ENCODE measurements around the gene ZNF865.
A peak's percentile ranks its signal among the peaks of the same experiment; 100 is the strongest.
"Not testable (repeated sequence)": the region's sequence is repeated elsewhere in the genome, so short reads cannot be mapped to it uniquely, and the experiment has no call there.

ZNF865 gene

DNA sequence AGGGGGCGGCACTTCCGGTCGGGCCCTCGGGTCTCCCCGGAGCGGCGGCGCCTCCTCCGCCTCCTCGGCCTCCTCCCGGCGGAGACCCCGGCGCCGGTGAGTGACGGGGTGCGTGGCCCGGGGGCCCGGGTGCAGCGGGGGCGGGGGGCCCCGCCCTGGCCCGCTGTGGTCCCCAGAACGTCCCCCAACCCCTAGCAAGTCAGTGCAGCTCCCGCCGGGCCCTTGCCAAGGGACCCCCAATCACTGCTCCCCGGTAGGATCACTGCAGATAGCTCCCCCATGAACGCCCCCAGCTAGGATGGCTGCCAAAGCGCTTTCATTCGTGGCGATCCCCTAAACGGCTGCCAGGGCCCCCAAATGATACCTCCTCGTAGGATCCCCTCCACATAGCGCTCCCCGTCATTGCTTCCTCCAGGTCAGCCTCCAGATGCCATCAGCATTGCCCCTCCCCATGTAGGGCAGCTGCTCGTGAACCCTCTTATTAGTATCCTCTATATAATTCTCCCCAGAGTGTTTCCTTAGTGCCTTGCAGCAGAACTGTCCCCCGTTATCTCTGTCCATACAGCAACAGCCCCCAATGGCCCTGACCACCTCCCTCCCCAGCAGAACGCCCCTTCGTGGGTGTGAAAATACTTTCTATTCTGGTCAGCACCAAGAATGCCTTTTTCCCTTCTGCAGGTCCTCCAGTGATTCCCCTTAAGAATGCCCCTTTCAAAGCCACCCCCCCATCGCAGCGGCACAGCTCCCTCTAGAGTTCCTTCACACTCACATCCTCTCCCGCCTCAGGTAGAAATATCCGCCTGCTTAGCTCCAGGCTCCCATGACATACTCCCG, at the start of gene ZNF865:
TSS of gene ZNF865 (plus strand) at position 11 of the 834 bp plus-strand sequence. CDS start 7,972 bp downstream, outside the sequence.
- DNase-seq (ENCODE audit: low spot score) = peak; percentile 66

DNA sequence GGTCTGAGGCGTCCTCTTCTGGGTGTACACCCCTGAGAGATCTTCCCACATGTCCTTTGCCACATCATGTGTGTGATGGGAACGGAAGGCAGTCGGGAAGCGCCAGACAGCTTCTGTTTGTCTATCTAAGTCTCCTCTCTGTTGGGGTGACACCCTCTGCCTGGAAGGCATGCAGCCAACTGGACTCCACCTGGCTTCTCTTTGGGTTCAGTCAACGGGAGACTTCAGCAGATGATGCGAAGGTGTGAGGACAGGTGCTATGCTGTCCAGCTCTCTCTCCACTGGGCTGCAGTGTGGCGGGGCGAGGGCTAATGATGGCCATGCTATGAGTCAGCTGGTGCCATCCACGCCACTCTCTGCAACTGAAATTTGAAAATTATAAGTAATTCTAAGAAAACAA, 45.8 kb upstream of the ZNF865 start:
- DNase-seq (ENCODE audit: low spot score) = no peak

- no peak for DNase-seq (ENCODE audit: low spot score)
These were observed 42.2 kb upstream of the ZNF865 start for GRCh38 chr19:55563261-55563690.

DNA sequence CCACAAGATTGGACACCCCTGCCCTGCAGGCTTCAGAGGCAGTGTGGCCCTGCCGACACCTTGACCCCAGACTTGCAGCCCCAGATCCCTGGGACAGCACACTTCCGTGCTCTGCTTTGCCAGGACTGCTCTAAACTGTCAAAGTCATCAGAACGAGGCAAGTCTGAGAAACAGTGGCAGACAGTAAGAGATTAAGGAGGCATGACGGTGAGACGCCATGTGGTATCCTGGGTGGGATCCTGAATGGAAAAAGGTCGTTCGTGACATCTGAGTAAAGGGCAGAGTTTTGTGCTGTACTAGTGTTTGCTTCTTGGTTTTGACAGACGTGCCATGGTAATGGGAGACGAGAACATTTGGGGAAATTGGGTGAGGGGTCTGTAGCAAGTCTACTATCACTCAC, 38.6 kb upstream of the ZNF865 start:
- no peak for DNase-seq (ENCODE audit: low spot score)

DNA sequence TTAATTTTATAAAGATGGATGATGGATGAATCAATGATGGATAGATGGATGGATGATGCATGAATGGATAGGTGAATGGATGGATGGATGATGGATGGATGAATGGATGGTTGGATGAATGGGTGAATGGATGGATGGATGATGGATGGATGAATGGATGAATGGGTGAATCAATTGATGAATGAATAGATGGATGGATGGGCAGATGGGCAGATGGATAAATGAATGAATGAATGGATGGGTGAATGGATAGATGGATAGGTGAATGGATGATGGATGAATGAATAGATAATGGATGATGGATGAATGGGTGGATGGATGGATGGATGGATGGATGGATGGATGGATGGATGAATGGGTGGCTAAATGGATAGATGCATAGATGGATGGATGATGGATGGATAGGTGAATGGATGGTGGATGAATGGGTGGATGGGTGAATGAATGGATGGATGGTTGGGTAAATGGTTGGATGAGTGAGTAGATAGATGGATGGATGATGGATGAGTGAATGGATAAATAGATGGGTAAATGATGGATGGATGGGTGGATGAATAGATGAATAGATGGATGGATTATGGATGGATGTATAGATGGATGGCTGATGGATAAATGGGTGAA, 37.6 kb upstream of the ZNF865 start:
- no peak for DNase-seq (ENCODE audit: low spot score)

- DNase-seq (ENCODE audit: low spot score) = not testable (repeated sequence)
These were observed 36.0 kb upstream of the ZNF865 start for GRCh38 chr19:55569477-55569876.

DNA sequence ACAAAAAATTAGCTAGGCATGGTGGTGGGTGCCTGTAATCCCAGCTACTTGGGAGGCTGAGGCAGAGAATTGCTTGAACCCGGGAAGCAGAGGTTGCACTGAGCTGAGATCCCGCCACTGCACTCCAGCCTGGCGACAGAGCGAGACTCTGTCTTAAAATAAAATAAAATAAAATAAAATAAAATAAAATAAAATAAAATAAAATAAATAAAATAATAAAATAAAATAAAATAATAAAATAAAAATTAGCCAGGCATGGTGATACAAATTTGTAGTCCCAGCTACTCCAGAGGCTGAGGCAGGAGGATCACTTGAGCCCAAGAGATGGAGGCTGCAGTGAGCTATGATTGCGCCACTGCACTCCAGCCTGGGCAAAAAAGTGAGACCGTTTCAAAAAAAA, 31.5 kb upstream of the ZNF865 start:
- DNase-seq (ENCODE audit: low spot score) = not testable (repeated sequence)

- no peak for DNase-seq (ENCODE audit: low spot score)
These were observed 28.7 kb upstream of the ZNF865 start for GRCh38 chr19:55576746-55577145.

- DNase-seq (ENCODE audit: low spot score) = no peak
These were observed 27.3 kb upstream of the ZNF865 start for GRCh38 chr19:55578031-55578760.

DNA sequence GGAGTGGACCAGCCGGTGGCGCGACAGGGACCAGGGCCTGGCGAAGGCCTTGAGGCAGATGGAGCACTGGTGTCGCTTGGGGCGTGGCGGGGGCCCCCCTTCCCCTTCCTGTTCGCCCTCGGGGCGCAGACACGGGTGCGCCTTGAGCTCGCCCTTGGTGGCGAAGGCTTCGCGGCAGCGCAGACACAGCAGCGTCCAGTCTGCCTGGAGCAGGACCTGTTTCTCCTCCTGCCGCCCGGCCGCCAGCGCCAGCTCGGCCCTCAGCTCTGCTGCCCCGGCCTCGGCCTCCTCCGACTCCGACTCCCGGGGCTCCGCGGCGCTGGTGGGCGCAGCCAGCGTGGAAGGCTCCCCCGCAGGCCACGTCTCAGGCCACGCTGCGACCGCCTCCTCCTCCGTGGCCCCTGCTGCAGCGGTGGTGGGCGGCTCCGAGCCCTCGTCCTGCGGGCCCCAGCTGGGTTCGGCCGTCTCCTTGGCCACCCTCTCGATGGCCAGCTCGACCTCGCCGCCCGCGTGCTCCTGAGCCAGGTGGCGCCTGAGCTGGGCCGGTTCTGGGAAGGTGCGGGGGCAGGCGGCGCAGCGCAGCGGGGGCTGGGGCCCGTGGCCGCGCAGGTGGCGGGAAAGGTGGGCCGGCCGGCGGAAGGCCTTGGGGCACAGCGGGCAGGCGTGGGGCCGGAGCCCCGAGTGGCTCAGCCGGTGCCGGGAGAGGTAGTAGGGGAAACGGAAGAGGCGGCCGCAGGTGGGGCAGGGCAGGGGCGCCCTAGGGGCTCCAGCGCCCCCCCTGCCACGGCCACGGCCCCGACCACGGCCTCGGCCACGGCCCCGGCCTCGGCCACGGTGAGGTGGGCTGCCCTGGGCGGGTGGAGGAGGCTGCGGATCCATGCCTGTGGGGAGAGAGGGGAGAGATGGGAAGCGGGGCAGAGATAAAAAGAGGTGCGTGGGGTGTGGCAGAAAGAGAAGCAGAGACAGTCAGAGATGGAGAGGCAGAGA, 26.4 kb upstream of the ZNF865 start:
- DNase-seq (ENCODE audit: low spot score) = no peak

GRCh38 chr19:55579766-55580621, 25.5 kb upstream of the ZNF865 start:
- DNase-seq (ENCODE audit: low spot score) = no peak

DNA sequence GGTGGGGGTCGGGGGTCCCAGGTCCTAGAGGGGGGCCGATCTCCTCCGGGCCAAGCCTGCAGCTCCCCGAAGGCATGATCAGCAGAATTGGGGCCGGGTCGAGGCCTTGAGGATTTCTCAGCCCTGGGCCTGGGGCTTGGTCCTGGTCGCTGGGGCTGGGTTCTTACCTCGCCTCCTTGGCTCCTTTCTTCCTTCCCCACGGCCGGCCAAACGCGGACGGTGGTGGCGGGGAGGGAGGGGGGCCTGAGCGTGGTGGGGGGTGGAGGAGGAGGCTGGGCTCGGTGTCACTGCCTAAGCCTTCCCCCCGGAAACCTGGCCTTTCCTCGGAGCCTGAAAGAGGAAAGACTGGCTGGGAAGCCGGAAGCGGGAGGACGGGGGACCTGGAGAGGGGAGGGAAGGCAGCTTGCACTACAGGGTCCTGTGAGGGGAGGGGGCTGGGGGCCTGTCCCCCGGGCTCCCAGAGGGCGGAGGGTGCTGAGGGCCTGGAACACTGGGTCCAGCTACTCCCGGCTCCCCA, 24.8 kb upstream of the ZNF865 start, which contains the start of gene ZNF579:
TSS of gene ZNF579 (minus strand) at position 221 of the 517 bp plus-strand sequence. CDS start 1,209 bp downstream, outside the sequence.
- peak; percentile 88 for DNase-seq (ENCODE audit: low spot score)

GRCh38 chr19:55581145-55581822, 24.2 kb upstream of the ZNF865 start:
- no peak for DNase-seq (ENCODE audit: low spot score)

DNA sequence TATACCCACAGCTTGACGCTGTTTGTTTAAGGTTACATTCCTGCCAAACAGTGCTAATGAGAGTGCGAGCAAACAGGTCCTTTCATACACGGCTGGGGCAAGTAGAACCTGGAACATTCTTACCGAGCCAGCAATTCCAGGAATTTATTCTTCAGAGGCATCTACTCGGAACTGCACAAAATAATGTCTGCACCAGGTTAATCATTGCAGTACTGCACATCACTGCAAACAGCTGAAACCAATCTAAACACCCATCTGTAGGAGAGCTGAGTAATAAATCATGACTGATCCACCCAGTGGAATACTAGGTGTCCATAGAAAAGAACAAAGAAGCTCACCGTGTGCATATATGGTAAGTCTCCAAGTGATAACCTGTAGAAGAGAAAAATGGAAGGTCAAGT, 23.6 kb upstream of the ZNF865 start:
- no peak for DNase-seq (ENCODE audit: low spot score)

DNA sequence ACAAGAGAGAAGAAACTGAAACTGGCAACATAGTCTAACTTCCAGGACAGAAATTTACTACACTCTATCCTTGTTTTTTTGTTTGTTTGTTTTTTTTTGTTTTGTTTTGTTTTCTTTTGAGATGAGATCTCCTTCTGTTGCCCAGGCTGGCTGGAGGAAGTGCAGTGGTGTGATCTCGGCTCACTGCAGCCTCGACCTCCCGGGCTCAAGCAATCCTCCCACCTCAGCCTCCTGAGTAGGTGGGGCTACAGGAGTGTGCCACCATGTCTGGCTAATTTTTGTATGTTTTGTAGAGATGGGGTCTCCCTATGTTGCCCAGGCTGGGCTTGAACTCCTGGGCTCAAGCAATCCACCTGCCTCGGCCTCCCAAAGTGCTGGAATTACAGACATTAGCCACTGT, 23.2 kb upstream of the ZNF865 start:
- not testable (repeated sequence) for DNase-seq (ENCODE audit: low spot score)

DNA sequence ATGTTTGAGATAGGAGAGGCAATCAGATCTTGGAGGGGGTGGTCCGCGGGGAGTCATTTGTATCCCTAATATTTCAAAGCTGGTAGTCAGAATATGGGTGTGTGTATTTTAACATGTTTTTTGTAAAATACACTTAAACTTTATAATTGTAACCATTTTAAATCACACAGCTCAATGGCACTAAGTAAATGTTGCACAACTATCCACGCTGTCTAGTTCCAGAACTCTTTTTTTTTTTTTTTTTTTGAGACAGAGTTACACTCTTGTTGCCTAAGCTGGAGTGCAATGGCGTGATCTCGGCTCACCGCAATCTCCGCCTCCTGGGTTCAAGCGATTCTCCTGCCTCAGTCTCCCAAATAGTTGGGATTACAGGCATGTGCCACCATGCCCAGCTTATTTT, 21.6 kb upstream of the ZNF865 start:
- DNase-seq (ENCODE audit: low spot score) = not testable (repeated sequence)

DNA sequence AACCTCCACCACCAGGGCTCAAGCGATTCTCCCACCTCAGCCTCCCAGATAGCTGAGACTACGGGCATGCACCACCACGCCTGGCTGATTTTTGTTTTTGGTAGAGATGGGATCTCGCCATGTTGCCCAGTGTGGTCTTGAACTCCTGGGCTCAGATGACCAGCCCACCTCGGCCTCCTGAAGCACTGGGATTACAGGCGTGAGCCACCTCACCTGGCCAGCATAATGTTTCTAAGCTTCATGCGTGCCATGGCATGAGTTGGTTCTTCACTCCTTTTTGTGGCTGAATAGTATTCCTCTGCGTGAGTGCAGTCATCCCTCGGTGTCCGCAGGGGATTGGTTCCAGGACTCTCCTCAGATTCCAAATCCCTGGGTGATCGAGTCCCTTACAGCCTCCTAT, 20.6 kb upstream of the ZNF865 start:
- no peak for DNase-seq (ENCODE audit: low spot score)

GRCh38 chr19:55585658-55586339, 19.6 kb upstream of the ZNF865 start:
- DNase-seq (ENCODE audit: low spot score) = peak; percentile 77
